DMS114 treated with DMSO at 0.1 percent for 48 hours (cell line): Measurements from ENCODE around the gene GTF2F1.
"Not testable (repeated sequence)": the region's sequence is repeated elsewhere in the genome, so short reads cannot be mapped to it uniquely, and the experiment has no call there.

ENCODE experiments used
- DNase-seq: peaks from one replicate; lab custom pipeline; 2025; ENCODE audit not compliant: unreplicated experiment; lab: John Stamatoyannopoulos, UW

Gene GTF2F1

GRCh38 chr19:6393074-6393982 is at the start of gene GTF2F1:
TSS of gene GTF2F1 (minus strand) at chr19:6393164. CDS start at chr19:6392995, 169 bp downstream.
- peak; percentile 87 for DNase-seq

- no peak for DNase-seq
Observed at GRCh38 chr19:6442087-6442688, 49.2 kb upstream of the GTF2F1 start.

GRCh38 chr19:6440905-6441304 is 47.9 kb upstream of the GTF2F1 start:
- DNase-seq: no peak

- DNase-seq: no peak
Observed at GRCh38 chr19:6439743-6440142, 46.8 kb upstream of the GTF2F1 start.

- DNase-seq: no peak
Observed at GRCh38 chr19:6433663-6434062, 40.7 kb upstream of the GTF2F1 start, which contains the start of gene SLC25A41. TSS of gene SLC25A41 (minus strand) at chr19:6433763. CDS start at chr19:6433693, 70 bp downstream.

- DNase-seq: no peak
Observed at GRCh38 chr19:6433165-6433564, 40.2 kb upstream of the GTF2F1 start.

- no peak for DNase-seq
Observed at GRCh38 chr19:6431891-6432290, 38.9 kb upstream of the GTF2F1 start.

- DNase-seq: no peak
Observed at GRCh38 chr19:6429419-6430221, 36.7 kb upstream of the GTF2F1 start.

GRCh38 chr19:6428692-6429418 is 35.9 kb upstream of the GTF2F1 start:
- not testable (repeated sequence) for DNase-seq

GRCh38 chr19:6427131-6427530 is 34.2 kb upstream of the GTF2F1 start:
- DNase-seq: no peak

GRCh38 chr19:6425732-6426620 is 33.0 kb upstream of the GTF2F1 start:
- DNase-seq: no peak

- peak; percentile 98 for DNase-seq
Observed at GRCh38 chr19:6424939-6425731, 32.2 kb upstream of the GTF2F1 start.

- DNase-seq: no peak
Observed at GRCh38 chr19:6424195-6424938, 31.4 kb upstream of the GTF2F1 start, which contains the start of gene KHSRP. TSS of gene KHSRP (minus strand) at chr19:6424811. CDS start at chr19:6424701, 110 bp downstream.

- DNase-seq: no peak
Observed at GRCh38 chr19:6423499-6424194, 30.7 kb upstream of the GTF2F1 start.

- no peak for DNase-seq
Observed at GRCh38 chr19:6421075-6422014, 28.4 kb upstream of the GTF2F1 start.

- no peak for DNase-seq
Observed at GRCh38 chr19:6418562-6418932, 25.6 kb upstream of the GTF2F1 start.
